H1 (cell line): ENCODE data around the gene CENPB.

ENCODE experiments used
- CTCF ChIP-seq, 3 experiments: IDR thresholded peaks; 1 replicate in 2 of 3; 2 replicates in 1 of 3; pipeline versions ENCODE4 v1.5.1 to v1.6.1; 2011; ENCODE audit warnings: low read length in 3 of 3, mild to moderate bottlenecking in 3 of 3, inconsistent platforms in 2 of 3, low read depth in 1 of 3, moderate library complexity in 1 of 3; ENCODE audit not compliant: insufficient read depth in 1 of 3; ENCODE audit errors: control extremely low read depth in 1 of 3
- EP300 ChIP-seq, 2 experiments: IDR thresholded peaks; 1 replicate in 1 of 2; 2 replicates in 1 of 2; pipeline ENCODE4 v1.6.1; 2011 to 2012; ENCODE audit warnings: low read depth in 2 of 2, low read length in 2 of 2, mild to moderate bottlenecking in 2 of 2, borderline replicate concordance in 1 of 2, inconsistent platforms in 1 of 2, moderate library complexity in 1 of 2
- FOSL1 ChIP-seq: IDR thresholded peaks from 2 replicates; pipeline ENCODE4 v1.6.1; 2011; ENCODE audit warnings: mild to moderate bottlenecking, low read depth, low read length, moderate library complexity; ENCODE audit not compliant: insufficient read depth
- KDM5A ChIP-seq: fragments of 200-600 bp; IDR thresholded peaks from 2 replicates; pipeline ENCODE4 v1.7.1; 2012; ENCODE audit warnings: mild to moderate bottlenecking, low read length, inconsistent platforms, mixed read lengths
- POLR2AphosphoS5 ChIP-seq: IDR thresholded peaks from 2 replicates; pipeline ENCODE4 v1.6.1; 2011; ENCODE audit warnings: low read depth, low read length

- no peak for TF ChIP-seq KDM5A
- TF ChIP-seq EP300 (IDR thresholded peaks at IDR 0.05; ENCODE audit: borderline replicate concordance in 1 of 2, low read depth in 2 of 2, low read length in 2 of 2): no peak
- no peak for TF ChIP-seq FOSL1
- no peak for TF ChIP-seq POLR2AphosphoS5
- no peak for TF ChIP-seq CTCF (IDR thresholded peaks at IDR 0.05; ENCODE audit: control extremely low read depth in 1 of 3, insufficient read depth in 1 of 3, low read depth in 1 of 3, low read length in 3 of 3)
Measured at GRCh38 chr20:3813848-3814581, 27.5 kb upstream of the CENPB start.
